ENCODE measurements around the gene IFNL1.
A peak's percentile ranks its signal among the peaks of the same experiment; 100 is the strongest.

The IFNL1 gene

DNA sequence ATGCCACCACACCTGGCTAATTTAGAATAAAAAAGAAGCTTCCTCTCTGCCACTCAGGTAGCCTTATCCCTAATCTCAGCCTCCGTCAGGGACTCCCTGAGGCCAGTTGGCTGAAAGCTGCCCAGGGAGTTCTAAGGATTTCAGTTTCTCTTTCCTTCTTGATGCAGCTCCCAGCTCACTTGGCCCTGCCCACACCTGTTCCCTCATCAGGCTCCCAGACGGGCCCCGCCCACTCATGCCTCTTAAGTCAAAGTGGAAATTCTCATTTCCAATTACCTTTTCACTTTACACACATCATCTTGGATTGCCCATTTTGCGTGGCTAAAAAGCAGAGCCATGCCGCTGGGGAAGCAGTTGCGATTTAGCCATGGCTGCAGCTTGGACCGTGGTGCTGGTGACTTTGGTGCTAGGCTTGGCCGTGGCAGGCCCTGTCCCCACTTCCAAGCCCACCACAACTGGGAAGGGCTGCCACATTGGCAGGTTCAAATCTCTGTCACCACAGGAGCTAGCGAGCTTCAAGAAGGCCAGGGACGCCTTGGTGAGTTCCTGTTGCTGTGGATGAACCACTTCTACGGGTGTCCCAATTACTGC is at the start of gene IFNL1:
IFNL1 (plus strand) TSS at position 353 of the 591 bp plus-strand sequence; CDS start at position 368, 15 bp downstream.
- no peak within 1 kb of the TSS for H3K4me3 ChIP-seq (replicated peaks; ENCODE audit: low read depth, low read length)
- TF ChIP-seq, protein P1, sequence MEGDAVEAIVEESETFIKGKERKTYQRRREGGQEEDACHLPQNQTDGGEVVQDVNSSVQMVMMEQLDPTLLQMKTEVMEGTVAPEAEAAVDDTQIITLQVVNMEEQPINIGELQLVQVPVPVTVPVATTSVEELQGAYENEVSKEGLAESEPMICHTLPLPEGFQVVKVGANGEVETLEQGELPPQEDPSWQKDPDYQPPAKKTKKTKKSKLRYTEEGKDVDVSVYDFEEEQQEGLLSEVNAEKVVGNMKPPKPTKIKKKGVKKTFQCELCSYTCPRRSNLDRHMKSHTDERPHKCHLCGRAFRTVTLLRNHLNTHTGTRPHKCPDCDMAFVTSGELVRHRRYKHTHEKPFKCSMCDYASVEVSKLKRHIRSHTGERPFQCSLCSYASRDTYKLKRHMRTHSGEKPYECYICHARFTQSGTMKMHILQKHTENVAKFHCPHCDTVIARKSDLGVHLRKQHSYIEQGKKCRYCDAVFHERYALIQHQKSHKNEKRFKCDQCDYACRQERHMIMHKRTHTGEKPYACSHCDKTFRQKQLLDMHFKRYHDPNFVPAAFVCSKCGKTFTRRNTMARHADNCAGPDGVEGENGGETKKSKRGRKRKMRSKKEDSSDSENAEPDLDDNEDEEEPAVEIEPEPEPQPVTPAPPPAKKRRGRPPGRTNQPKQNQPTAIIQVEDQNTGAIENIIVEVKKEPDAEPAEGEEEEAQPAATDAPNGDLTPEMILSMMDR (IDR thresholded peaks at IDR 0.05; ENCODE audit: low read length, missing control alignments): no peak
- DNase-seq (ENCODE audit: low read depth): no peak

DNA sequence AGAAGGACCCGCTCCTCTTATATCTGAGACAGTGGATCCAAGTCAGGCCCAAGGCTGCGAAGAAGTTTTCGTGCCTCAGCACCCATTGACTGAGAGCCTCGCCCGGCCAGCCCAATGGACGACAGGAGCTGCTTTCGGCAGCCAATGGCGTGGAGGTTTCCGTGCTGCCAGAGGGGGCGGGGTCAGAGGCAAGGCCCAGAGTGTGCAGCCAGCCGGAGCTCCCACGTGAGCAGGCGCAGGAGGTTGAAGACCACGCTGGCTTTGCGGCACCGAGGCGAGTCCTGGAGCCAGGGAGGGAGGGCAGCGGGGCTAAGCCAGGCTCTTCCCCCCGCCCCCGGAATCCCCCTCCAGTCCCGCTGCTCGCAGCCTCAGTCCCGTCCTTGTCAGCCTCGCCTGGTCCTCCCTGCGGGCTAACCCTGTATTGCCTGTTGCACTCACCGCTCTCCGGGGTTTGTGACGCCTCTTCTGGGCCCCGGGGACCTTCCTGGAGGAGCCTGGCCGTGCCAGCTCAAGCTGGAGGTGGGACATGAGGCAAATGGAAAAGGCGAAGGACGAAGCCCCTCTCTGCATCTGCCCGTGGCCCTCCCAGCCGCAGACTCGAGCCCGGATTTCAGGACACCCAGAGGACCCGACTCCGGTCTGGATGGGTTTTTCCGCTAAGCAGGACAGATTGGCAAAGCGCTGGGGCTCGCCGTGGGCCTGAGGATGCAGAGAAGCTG is 49.1 kb upstream of the IFNL1 start:
- TF ChIP-seq, protein P1 (IDR thresholded peaks at IDR 0.05; ENCODE audit: low read length, missing control alignments): no peak
- no peak overlapping the region for H3K4me3 ChIP-seq (replicated peaks; ENCODE audit: low read depth, low read length)
- DNase-seq (ENCODE audit: low read depth): no peak

DNA sequence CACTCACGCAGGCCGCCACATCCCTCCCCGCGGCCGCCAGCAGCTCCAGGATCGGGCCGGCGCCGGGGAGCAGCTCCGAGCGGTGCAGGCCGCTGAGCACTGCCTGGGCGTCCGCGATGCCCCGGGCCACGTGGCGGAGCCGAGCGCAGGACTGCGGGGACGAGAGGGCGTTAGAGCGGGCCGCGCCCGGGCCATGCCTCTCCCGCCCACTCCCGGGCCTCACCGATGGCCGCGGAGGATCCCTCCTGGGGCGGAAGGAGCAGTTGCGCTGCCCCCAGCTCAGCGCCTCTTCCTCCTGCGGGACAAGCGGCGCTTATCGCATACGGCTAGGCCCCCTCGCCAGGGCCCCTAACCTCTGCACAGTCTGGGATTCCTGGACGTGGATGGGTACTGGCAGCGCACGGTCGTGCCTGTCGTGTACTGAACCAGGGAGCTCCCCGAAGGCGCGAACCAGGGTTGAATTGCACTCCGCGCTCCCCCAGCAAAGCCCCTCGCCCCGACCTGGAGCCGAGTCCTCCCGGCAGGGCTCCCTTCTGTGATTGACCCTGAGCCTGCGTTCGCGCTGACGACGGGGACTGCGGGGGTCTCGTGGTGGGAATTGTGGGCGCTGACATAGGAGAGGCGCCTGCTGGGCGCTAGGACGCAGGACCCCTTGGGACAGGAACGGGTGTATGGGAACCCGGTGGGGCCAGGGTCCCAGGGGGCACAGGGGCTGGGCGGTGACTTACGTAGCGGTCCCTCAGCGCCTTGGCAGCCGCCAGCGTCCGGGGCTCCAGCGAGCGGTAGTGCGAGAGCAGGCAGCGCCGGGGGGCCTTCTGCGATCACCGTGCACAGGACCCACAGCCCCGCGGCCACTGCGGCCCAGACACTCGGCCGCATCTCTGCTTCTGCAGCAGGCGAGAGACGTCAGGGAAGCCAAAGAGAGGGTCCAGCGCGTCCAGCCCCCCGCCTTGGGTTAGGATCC is 48.2 kb upstream of the IFNL1 start:
- no peak overlapping the region for H3K4me3 ChIP-seq (replicated peaks; ENCODE audit: low read depth, low read length)
- TF ChIP-seq, protein P1 (IDR thresholded peaks at IDR 0.05; ENCODE audit: low read length, missing control alignments): no peak
- DNase-seq (ENCODE audit: low read depth): peak; percentile 8

DNA sequence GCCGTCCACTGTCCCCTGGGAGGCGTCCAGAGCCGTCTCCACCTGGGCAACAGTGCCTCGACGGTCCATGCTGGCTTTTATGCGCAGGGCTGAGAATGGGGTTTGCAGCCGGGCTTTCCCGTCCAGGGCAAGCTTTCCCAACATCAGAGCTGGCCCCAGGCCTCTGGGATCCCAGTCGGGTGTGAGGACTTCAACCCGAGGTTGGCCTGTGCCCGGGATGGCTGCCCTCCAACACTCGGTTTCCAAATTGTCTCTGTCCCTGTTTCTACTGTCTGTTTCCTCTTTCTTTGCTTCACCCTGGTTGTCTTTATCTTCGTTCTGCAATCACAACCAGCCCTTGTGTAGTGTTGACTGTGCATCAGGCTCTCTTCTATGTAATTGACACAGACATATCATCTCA is 47.4 kb upstream of the IFNL1 start, which contains the start of gene IFNL4:
IFNL4 (minus strand) TSS at position 51 of the 400 bp plus-strand sequence.
- H3K4me3 ChIP-seq (replicated peaks; ENCODE audit: low read depth, low read length): no peak within 1 kb of the TSS
- DNase-seq (ENCODE audit: low read depth): no peak

DNA sequence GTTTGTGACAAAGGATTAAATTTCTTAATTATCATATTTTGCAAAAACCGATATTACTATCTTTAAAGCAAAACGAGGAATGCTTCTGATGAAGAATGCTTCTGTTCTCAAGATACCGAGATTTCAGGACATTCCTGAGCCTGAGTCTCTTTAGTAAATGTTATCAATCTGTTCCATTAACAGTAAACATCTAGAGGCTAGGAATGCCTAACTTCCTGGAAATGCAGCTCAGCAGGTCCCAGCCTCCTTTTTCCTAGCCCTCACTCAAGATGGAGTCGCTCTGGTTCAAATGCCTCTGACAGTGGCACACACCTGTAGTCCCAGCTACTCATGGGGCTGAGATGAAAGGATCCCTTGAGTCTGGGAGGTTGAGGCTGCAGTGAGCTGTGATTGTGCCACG is 45.1 kb upstream of the IFNL1 start:
- no peak overlapping the region for H3K4me3 ChIP-seq (replicated peaks; ENCODE audit: low read depth, low read length)
- TF ChIP-seq, protein P1 (IDR thresholded peaks at IDR 0.05; ENCODE audit: low read length, missing control alignments): no peak
- no peak for DNase-seq (ENCODE audit: low read depth)

More for the DNA sequence above, 47.4 kb upstream of the IFNL1 start, which contains the start of gene IFNL4:
- TF ChIP-seq, protein P1 (IDR thresholded peaks at IDR 0.05; ENCODE audit: low read length, missing control alignments): no peak

DNA sequence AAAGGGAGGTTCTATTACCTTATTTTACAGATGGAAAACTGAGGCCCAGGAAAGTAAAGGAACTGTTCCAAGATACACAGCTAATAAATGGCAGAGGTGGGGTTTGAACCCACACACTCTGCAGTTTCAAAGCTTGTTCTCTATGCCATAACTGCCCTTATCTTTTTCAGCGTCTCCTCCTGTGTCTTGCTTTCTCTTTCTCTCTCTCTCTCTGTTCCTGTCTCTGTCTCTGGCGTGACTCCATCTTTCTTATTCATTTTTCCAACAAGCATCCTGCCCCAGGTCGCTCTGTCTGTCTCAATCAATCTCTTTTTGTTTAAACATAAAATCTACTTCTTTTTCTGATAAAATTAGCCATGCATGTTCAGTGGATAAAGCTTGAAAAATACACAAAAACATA is 44.4 kb upstream of the IFNL1 start:
- TF ChIP-seq, protein P1 (IDR thresholded peaks at IDR 0.05; ENCODE audit: low read length, missing control alignments): no peak
- no peak overlapping the region for H3K4me3 ChIP-seq (replicated peaks; ENCODE audit: low read depth, low read length)
- DNase-seq (ENCODE audit: low read depth): no peak
